Epithelial cell of esophagus (primary cell): ENCODE measurements around the gene SHC2.
"Not testable (repeated sequence)": the region's sequence is repeated elsewhere in the genome, so short reads cannot be mapped to it uniquely, and the experiment has no call there.

Source experiments
- DNase-seq: peaks from one replicate; pipeline ENCODE4 v3.0.0; 2010; ENCODE audit warnings: low read depth
- H3K4me3 ChIP-seq: 2 replicates; pipeline ENCODE4 v1.5.1; 2011; ENCODE audit warnings: mild to moderate bottlenecking, low read length, control low read depth
- TF ChIP-seq, protein P1 (sequence below): IDR thresholded peaks from 2 replicates; pipeline ENCODE4 v1.5.1; 2011; ENCODE audit warnings: low read depth, mild to moderate bottlenecking, low read length, control low read depth, inconsistent platforms; ENCODE audit not compliant: insufficient read depth; ENCODE audit errors: missing control alignments

Gene SHC2

GRCh38 chr19:452829-453228, 8.0 kb downstream of the SHC2 start:
- H3K4me3 ChIP-seq, result no peak overlapping the region
- DNase-seq, result no peak
- TF ChIP-seq, protein P1, sequence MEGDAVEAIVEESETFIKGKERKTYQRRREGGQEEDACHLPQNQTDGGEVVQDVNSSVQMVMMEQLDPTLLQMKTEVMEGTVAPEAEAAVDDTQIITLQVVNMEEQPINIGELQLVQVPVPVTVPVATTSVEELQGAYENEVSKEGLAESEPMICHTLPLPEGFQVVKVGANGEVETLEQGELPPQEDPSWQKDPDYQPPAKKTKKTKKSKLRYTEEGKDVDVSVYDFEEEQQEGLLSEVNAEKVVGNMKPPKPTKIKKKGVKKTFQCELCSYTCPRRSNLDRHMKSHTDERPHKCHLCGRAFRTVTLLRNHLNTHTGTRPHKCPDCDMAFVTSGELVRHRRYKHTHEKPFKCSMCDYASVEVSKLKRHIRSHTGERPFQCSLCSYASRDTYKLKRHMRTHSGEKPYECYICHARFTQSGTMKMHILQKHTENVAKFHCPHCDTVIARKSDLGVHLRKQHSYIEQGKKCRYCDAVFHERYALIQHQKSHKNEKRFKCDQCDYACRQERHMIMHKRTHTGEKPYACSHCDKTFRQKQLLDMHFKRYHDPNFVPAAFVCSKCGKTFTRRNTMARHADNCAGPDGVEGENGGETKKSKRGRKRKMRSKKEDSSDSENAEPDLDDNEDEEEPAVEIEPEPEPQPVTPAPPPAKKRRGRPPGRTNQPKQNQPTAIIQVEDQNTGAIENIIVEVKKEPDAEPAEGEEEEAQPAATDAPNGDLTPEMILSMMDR, result no peak

DNA sequence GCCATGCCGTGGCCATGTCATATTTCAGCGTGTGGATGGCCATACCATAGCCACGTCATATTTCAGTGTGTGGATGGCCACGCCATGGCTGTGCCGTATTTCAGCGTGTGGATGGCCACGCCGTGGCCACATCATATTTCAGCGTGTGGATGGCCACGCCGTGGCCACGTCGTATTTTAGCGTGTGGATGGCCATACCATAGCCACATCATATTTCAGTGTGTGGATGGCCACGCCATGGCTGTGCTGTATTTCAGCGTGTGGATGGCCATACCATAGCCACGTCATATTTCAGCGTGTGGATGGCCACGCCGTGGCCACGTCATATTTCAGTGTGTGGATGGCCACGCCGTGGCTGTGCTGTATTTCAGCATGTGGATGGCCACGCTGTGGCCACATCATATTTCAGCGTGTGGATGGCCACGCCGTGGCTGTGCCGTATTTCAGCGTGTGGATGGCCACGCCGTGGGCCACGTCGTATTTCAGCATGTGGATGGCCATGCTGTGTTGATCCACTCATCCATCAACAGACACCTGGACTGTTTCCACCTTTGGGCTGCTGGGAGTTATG, 9.8 kb downstream of the SHC2 start:
- H3K4me3 ChIP-seq, DNase-seq: not testable (repeated sequence)

DNA sequence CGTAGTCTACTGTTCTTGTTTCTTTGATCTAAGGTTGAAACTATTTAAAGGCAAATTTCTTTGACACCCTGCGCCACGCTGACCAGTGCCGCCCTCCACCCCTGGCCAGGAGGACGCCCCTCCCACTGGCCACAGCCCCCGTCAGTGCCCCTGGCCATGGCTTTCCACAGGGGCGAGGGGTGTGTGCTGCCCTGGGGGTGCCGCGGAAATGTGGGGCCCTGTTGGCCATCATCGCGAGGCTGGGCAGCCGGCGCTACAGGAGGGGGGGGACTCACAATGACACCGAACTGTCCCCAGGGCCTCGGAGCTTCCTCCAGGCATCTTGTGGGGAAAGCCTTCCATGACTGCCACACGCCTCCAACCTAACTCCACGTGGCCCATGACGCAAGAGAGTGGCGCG, 10.9 kb downstream of the SHC2 start:
- no peak for DNase-seq
- H3K4me3 ChIP-seq, result no peak overlapping the region
- TF ChIP-seq, protein P1, result no peak

DNA sequence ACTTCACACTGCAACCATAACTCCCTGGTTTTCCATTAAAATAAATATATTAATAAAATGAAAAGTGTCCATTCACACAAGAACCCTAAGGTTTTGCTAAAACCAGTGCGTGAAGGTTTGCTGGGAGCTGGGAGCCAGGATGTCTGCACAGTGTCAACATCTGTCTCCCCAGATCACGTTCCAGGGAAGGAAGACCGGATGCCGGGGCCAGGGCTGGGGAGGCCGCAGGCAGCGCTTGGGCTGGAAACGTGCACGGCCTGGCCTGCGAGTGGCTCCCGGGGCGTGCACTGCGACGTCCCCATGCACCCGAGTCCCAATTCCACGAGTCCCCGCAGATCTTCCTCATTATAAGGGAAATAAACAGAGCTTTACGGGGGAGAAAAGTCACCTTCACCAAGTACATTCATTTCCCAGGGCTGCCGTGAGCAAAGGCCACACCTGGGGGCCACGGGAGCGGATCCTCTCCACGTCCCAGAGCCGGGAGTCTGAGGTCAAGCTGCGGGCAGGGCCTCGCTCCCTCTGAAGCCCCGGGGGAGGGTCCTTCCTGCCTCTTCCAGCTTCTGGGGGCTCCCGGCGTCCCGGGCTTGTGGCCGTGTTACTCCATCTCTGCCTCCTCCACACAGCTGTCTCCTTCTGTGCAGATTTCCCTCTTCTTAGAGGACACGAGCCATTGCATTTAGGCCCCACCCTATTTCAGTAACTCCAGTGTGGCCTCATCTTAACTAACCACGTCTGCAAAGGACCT, 12.8 kb downstream of the SHC2 start:
- DNase-seq, result no peak
- H3K4me3 ChIP-seq, result no peak overlapping the region
- TF ChIP-seq, protein P1, result no peak

DNA sequence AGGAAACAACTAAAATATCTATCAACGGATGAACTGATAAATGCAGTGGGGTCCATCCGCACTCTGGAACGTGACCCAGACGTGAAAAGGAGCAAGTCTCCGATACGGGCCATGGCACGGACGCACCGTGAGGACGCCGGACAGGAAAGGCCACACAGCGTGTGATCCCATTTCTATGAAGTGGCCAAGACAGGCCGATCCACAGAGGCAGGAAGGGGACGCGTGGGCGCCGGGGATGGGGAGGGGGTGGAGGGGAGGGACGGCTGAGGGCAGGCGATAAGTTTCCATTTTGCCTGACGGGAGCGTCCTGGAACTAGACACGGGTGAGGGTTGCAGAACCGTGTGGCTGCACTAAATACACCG, 13.8 kb downstream of the SHC2 start:
- TF ChIP-seq, protein P1, result no peak
- H3K4me3 ChIP-seq, result no peak overlapping the region
- DNase-seq, result no peak

GRCh38 chr19:444677-445210, 16.1 kb downstream of the SHC2 start:
- DNase-seq, result no peak
- H3K4me3 ChIP-seq, result no peak overlapping the region
- TF ChIP-seq, protein P1, result no peak

DNA sequence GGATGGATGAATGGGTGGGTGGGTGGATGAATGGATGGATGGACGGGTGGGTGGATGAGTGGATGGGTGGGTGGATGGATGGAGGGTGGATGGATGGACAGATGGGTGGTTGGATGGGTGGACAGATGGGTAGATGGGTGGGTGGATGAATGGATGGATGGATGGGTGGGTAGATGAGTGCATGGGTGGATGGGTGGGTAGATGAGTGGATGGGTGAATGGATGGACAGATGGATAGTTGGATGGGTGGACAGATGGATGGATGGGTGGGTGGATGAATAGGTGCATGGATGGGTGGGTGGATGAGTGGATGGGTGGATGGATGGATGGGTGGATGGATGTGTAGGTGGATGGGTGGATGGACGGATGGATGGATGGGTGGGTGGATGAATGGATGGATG, 17.8 kb downstream of the SHC2 start:
- DNase-seq, result no peak
- H3K4me3 ChIP-seq, result no peak overlapping the region
- TF ChIP-seq, protein P1, result no peak
